ENCODE results near the gene MYOC.

DNA sequence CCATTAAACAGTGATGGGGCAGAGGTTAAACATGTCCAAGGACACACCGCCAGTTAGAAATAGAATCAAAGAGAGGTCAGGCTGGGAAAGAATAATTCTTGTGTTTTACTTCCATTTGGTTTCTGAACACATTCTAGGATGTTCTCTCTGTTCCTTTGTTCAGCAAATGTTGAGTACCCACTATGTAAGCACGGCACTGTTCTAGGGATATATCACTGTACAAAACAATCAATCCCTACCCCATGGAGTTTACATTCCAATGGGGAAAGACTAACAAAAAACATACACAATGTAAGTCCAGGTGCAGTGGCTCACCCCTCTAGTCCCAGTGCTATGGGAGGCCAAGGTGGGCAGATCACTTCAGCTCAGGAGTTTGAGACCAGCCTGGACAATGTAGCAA is 24.3 kb downstream of the MYOC start:
- TF ChIP-seq, protein P1, sequence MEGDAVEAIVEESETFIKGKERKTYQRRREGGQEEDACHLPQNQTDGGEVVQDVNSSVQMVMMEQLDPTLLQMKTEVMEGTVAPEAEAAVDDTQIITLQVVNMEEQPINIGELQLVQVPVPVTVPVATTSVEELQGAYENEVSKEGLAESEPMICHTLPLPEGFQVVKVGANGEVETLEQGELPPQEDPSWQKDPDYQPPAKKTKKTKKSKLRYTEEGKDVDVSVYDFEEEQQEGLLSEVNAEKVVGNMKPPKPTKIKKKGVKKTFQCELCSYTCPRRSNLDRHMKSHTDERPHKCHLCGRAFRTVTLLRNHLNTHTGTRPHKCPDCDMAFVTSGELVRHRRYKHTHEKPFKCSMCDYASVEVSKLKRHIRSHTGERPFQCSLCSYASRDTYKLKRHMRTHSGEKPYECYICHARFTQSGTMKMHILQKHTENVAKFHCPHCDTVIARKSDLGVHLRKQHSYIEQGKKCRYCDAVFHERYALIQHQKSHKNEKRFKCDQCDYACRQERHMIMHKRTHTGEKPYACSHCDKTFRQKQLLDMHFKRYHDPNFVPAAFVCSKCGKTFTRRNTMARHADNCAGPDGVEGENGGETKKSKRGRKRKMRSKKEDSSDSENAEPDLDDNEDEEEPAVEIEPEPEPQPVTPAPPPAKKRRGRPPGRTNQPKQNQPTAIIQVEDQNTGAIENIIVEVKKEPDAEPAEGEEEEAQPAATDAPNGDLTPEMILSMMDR (IDR thresholded peaks at IDR 0.05), result no peak
- no peak for TF ChIP-seq POLR2AphosphoS5 (IDR thresholded peaks at IDR 0.05)

Data from breast epithelium (tissue), 3 donors.